Fibroblast of mammary gland (primary cell): ENCODE results near the gene IGFBP6.

Experiments
- DNase-seq: peaks from one replicate; pipeline ENCODE4 v3.0.0-alpha.2; 2010; ENCODE audit warnings: low read depth
- H3K4me3 ChIP-seq: 2 replicates; pipeline ENCODE4 v1.5.1; 2011; ENCODE audit warnings: low read depth, mild to moderate bottlenecking, low read length, moderate library complexity; ENCODE audit not compliant: control insufficient read depth
- TF ChIP-seq, protein P1 (sequence below): conservative IDR thresholded peaks from 2 replicates; pipeline ENCODE4 v1.5.1; 2011; ENCODE audit warnings: low read depth, low read length, inconsistent platforms; ENCODE audit not compliant: control insufficient read depth, insufficient read depth

The IGFBP6 gene

DNA sequence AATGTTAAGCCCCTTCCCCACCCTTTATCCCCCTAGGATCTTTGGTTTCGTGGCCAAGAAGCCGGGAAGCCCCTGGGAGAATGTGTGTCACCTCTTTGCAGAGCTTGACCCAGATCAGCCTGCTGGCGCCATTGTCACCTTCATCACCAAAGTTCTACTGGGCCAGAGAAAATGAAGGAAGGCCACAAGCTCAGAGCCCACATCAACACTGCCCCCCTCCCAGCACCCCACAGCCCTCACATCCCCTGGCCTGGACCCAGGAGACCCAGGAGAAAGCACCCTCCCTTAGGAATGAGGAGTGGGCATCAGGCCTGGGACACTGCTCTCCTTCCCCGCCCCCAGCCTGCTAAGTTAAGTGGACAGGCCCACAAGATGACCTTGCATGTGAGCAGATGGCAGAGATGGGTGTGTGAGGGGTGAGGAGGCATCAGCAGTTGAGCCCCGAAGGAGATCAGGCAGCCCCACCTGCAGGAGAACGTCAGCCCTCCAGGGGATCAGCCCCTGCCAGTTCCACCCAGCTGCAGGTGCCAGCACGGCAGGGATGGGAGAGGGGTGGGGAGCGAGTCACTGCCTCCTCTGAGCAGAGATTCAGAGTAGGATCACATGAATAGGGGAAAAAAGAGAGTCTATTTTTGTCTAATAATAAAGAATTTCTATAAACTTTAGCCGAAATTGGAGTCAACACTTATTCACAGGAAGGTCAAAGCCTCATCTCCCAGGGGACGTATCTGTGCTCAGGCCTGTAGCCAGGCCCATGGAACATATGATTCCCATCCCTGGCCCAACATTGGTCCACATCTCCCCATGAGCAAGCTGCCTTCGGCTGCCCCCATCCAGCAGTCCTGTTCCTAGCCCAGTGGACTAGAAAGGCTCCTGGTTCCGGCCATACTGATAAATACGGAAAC, 33.5 kb upstream of the IGFBP6 start:
- DNase-seq, result peak; percentile 98
- no peak overlapping the region for H3K4me3 ChIP-seq
- TF ChIP-seq, protein P1, sequence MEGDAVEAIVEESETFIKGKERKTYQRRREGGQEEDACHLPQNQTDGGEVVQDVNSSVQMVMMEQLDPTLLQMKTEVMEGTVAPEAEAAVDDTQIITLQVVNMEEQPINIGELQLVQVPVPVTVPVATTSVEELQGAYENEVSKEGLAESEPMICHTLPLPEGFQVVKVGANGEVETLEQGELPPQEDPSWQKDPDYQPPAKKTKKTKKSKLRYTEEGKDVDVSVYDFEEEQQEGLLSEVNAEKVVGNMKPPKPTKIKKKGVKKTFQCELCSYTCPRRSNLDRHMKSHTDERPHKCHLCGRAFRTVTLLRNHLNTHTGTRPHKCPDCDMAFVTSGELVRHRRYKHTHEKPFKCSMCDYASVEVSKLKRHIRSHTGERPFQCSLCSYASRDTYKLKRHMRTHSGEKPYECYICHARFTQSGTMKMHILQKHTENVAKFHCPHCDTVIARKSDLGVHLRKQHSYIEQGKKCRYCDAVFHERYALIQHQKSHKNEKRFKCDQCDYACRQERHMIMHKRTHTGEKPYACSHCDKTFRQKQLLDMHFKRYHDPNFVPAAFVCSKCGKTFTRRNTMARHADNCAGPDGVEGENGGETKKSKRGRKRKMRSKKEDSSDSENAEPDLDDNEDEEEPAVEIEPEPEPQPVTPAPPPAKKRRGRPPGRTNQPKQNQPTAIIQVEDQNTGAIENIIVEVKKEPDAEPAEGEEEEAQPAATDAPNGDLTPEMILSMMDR, result peak; percentile 5

DNA sequence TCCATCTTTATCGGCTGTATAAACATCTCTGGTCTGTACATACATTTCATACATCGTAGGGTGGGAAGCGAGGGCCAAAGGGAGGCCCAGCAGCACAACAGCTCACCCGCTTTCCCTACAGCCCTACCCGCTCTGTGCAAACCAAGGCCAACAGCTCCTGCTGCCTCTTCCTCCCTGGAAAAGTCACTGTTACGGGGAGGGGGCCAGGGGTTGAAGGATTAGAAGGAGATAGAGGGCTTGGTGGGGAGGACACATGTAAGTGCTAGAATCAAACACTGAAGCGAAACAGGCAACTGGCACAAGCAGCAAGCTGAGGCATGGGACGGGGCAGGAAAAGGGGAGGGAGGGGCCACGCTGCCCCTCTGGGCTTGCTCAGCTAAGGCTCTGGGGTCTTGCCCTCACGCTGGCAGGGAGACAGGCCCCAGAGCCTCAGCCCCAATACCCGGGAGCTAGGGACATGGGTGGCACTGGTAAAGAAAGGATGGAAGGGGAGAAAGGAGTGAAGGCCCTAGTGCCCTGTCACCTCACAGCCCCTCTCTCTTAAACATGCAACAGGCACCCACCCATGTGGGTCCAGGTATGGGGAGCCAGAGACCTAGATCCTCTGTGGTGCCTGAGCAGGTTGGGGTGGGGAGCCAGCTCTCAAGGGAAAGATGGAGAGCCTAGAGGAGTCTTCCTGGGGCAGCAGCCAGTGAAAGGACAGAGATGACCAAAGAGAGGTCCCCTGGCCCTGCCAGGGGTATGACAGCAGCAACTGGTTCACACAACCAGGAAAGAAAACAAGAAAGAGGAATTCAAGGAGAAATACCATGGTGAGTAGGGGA, 32.6 kb upstream of the IGFBP6 start:
- no peak overlapping the region for H3K4me3 ChIP-seq
- DNase-seq, result no peak
- TF ChIP-seq, protein P1, result no peak

DNA sequence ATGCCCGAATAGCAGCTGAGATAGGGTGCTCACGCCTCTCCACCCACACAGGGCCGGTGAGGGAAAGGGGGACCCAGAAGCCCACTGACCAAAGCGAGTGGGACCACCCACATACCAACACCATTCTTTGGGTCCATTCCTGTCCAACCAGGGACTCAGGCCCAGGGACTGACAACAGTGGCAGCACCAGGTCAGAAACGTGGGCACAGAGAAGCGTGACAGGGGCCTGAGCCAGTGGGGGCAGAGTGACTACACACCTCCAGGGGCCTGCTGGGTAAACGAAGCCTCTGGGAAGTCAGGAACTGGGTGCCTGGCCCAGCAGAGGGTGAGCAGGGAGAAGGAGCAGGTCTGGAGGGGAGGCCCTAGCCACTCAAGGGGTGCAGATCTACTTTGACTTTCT, 32.0 kb upstream of the IGFBP6 start:
- TF ChIP-seq, protein P1, result no peak
- no peak for DNase-seq
- H3K4me3 ChIP-seq, result no peak overlapping the region

DNA sequence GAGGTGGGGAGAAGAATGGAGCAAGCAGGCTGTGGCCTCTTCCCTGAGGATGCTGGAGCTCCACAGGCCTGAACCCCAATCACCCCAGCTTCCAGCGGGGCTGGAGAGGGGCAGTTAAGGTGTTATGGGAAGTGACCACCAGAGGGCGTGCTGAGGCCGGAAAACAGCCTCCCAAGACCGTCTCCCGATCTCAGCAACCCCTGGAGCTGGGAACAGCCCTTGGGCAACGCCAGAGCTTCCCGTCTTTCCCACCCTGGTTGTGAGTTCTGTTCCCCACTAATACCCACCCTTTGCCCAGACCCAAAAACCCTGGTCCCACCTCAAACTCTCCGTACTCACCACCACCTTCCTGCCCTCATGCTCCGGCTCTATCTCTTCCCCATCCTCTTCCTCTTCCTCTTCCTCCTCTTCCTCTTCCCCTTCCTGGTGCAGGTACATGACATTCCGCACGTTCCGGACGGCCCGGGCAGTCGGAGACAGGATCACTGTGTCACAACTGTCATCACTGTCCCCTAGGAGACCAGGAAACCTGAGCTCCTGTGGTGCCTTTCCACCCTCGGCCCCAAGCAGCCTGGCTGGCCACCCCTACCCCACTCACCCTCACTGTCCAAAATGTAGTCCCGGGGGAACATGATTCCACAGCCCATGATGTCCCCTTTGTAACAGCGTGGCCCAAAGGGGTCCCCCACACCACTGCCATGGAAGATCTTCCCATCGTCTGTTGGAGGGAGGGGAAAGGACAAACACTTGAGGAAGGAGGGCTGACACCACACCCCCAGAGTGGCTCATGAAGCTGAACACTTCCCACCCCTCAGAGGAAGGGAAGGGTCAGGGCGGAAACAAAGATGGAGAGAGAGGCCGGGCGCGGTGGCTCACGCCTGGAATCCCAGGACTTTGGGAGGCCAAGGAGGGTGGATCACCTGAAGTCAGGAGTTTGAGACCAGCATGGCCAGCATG, 31.2 kb upstream of the IGFBP6 start:
- TF ChIP-seq, protein P1, result peak; percentile 84
- H3K4me3 ChIP-seq, result no peak overlapping the region
- peak; percentile 87 for DNase-seq

DNA sequence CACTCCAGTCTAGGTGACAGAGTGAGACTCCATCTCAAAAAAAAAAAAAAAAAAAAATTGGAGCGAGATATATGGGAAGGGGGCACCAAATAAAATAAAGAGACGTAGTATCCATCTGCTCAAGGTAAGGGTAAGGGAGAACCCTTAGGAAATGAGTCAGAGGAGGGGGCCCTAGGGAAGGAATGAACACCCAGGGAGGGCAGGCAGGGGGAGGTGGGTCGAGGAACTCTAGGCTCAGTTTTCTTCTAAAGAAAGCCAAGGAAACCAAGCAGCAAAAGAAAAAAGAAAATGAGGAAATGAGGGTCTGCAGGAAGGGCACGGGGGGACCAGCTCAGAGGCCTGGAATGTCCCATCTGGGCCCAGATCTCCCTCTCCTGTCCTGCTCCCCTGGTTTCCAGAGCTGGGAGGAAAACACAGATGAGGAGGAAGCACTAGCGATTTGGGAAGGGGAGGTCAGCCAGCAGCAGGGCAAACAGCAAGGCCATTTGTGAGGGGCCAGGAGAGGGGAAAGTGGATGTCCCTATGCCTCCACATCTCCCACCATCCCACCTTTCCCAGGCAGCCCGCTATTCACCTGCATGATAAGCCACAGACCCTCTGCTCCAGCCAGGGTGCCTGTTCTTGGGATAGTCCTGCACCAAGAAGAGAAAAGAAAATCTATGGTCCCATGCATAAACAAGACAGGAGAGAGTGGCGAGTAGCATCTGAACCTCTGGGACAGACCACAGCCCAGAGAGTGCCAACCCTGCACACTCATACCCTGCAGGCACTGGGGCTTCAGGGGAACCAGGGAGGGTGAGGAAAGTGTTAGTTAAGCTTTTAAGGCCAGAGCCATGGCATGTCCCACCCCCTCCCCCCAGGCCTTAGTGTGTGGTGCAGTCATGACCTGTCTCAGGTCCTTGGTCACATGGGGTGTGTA, 30.1 kb upstream of the IGFBP6 start:
- TF ChIP-seq, protein P1, result no peak
- H3K4me3 ChIP-seq, result no peak overlapping the region
- no peak for DNase-seq
